ENCODE results near the gene NOTCH2.

NOTCH2 gene

GRCh38 chr1:119971710-119972570 lies 97.5 kb downstream of the NOTCH2 start:
- no peak for DNase-seq

GRCh38 chr1:119968601-119969000 lies 100.9 kb downstream of the NOTCH2 start:
- DNase-seq: no peak

GRCh38 chr1:119968068-119968492 lies 101.4 kb downstream of the NOTCH2 start:
- DNase-seq: no peak

- no peak for DNase-seq
These were observed 102.8 kb downstream of the NOTCH2 start for GRCh38 chr1:119966681-119967080.

- no peak for DNase-seq
These were observed 103.4 kb downstream of the NOTCH2 start for GRCh38 chr1:119966020-119966419.

DNA sequence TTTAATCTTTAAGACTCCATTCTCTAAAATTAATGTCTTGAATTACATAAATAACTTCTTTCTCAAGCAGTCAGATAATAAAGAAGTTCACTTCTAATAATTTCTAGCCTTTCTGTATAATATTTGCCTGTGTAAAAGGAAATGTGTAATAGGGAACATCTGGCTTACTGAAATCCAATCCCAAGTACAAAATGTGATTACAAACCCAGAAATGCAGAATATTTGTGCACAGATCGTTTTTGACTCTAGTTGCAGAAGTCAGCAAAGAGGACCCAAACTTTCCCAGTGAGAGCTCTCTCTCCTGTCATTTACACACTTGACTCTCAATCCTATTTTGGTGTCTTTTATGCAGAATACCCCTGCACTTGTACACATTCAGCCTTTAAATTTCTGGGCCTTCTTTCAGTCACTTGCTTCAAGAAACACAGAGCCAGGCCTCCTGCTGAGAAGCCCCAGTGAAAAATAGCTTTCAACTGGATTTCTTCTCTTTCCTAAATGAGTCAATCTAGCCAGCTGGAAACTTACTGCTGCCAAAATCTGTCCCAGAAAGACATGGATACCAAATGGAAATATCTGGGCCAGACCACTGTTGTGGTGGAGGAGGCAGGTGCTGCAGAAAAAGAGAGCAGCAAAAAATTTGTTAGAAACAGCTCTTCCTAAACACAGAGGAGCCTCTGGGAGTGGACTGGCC lies 104.6 kb downstream of the NOTCH2 start:
- no peak for DNase-seq

DNA sequence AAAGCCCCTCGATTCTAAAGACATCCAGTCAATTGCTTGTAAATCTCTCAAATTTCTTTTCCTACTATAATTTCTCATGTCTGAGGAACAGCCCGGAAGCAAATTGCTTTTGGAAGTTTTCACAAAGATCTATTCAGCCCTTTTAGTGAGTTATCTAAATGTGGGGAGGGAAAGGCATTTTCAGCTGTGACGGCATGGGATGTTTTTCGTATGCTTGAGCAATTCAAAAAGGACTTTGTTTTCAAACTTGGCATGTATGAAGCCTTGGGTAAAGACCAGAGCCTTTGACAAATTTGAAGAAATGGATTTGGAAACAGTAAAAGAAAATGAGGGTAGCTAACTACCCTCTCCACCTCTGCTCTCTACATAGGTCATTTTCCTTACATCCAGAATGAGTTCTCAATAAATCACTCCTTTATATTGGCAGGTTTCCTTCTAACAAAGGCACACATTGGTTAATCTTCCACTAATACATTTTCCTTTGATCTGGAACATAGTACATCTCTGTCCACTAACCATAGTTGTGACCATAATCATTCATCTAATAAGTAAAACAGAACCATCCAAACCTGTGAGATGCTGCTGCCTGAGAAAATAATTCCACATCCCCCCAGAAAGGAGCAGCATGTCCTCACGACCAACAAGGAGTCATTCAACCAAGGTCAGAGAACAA lies 107.0 kb downstream of the NOTCH2 start:
- DNase-seq: no peak

- DNase-seq: no peak
These were observed 109.0 kb downstream of the NOTCH2 start for GRCh38 chr1:119960501-119960900.

GRCh38 chr1:119959268-119960220 lies 109.9 kb downstream of the NOTCH2 start:
- no peak for DNase-seq

DNA sequence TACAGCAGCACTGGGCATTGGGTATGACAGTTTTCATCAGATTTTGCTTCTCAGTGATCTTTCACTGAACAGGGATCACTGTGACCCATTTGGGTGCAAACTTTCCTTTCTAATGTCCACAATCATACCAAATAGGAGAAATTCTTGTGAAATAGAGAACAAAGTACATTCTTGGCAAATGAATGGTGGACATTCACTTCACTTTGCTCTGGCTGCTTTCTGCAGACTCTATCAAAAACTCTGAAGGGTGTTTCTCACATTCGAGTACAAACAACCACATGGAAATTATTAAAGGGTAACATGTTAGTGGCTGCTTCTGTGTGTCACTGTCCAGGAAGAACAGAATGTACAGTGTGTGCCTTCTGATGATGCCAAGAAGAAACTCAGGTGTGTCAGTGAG lies 111.2 kb downstream of the NOTCH2 start:
- DNase-seq: no peak

DNA sequence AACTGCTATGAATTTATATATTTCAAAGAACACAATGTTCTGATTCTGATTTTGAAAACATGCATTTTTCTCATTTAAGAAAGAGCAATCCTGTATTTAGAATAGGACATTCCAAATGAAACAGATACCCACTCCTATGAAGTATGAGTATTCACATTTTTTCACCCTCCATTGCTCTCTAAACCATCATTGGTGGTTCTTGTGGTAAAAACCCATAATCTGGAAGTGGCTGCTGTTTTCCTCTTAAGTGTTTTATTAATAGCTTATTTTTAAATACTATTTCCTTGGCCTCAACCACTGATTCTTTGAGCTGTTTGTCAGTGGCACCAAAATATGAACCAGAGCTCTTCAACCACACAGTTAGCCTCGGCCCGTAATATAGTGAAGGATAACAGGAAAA lies 113.2 kb downstream of the NOTCH2 start:
- DNase-seq: no peak

DNA sequence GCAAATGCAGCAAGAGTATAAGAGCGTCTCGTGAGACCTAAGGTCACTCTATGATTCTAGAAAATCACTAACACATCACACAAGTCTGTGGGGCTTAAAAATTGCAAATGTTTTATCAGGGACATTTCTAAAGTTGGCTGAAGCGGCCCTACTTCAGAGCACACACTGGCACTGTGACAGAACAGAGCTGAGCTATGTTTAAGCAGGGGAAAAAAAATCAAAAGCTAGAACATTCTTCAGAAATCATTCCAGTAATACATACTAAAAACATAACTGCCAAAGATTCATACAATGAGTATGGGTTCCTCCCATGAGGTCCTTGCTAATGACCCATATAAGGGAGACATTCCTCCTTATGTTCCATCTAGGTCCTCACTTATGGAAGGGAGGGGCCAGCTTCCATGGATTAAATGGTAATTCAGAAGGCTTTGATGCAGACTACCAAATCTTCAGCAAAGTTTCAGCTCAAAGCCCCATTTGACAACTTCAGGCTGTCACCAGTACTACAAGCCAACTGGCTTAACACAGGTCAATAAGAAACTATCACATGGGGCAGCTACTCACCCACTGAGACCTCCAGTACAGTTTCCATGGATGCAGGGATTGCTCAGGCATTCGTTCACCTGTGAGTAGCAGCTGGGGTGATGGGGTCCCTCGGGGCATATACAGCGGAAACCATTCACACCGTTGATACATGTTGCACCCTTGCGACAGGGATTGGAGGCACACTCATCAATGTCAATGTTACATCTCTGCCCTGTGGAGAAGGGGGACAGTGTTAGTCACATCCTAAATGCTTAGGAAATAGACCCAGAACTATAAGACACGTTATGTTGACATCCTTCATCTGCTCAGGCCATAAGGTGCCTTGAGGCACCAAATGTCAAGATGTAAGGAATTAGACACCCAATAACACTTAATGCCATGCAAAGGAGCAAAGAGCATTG lies 114.7 kb downstream of the NOTCH2 start:
- no peak for DNase-seq

DNA sequence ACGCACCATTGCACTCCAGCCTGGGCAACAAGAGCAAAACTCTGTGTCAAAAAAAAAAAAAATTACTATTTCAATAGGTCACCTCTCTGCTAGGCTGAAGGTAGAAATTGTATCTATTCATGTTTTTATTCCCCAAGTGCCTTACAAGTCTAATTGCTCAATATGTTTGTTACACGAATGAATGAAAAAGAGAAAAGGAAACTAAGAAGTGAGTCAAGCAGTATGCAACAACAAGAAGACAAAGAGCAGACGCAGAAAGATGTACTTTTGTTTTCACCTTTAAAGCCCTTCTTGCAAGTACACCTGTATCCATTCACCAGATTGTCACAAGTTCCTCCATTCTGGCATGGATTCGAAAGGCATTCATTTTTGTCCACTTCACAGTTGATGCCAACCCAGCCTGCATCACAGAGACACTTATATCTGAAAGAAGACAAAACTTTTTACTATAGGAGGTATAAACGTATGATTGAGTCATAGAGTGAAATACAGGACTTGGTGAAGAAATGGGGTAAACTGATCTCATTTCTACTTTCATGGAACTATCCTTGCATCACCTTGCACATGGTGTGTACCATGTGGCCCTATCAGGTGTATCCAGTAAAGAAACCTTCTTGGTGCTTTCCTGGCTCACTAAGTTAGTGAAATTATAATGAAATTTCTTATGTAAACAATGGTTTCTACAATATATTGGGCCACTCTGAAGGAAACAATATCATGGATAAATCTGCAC lies 116.0 kb downstream of the NOTCH2 start:
- DNase-seq: no peak

- DNase-seq: no peak
These were observed 117.0 kb downstream of the NOTCH2 start for GRCh38 chr1:119952496-119952895.

DNA sequence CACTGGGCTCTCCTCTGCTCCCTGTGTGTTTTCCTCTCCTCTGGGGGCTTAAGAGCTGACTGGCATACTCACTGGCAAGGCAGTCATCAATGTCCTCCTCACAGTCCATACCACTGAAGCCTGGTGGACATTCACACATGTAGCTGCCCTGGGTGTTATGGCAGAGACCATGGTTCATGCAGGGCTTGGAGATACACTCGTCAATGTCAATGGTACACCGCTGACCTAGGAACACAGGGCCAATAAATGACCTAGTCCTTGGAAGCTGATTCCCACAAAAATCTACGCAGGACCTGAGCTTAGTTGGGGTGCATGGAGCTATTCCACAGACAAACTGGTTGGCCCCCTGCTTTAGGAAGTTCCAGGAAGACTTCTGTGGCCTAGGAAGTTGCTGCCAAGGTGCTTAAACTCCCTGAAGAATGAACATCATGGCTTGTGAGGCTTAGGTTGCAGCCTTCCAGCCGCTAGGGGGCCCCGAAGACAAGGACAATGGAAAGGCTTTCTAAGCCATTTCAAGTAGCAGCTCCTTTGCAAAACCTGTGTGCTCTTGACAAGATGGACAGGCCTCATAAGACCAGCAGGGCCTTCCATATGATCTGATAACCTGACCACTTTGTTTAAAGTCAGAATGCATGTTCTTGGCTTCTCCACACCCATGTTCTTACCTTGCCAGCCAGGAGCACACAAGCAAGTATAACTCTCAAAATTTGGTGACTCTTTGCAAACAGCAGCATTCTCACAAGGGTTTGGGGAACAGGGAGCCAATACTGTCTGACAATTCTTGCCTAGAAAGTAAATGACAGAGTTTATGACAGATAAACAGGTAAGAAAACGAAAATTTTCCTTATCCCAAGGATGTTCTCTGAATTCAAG lies 120.9 kb downstream of the NOTCH2 start:
- peak; percentile 69 for DNase-seq

DNA sequence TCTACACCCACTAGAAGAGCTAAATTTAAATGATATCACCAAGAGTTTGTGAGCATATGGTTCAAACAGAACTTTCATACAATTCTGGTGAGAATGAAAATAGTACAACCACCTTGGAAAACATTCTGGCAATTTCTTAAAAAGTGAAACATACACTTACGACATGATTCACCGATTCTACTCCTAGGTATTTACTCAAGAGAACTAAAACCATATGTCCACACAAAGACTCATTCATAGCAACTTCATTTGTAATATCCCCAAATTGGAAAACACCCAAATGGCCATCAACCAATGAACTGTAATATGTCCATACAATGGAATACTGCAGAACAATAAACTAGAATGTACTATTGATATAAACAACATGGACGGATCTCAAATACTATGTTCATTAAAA lies 122.0 kb downstream of the NOTCH2 start:
- no peak for DNase-seq

GRCh38 chr1:119946724-119947123 lies 122.7 kb downstream of the NOTCH2 start:
- no peak for DNase-seq

DNA sequence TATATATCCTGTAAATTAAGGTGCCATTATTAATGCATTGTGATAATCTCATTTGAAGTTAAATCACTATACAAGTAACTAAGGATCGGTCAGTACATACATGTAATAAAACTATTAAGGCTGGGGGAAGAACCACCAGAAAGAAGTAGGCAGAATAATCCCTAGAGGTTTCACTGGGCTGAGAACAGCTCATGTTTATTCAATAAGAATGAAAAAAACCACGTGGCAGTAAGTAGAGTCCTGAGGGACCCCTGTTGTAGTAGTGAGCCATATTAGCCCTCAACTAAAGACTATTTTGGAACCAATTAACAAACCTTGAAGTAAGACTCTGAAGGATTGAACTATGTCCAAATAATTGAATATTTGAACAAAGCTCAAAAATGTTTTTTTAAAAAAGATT lies 126.2 kb downstream of the NOTCH2 start:
- DNase-seq: no peak

DNA sequence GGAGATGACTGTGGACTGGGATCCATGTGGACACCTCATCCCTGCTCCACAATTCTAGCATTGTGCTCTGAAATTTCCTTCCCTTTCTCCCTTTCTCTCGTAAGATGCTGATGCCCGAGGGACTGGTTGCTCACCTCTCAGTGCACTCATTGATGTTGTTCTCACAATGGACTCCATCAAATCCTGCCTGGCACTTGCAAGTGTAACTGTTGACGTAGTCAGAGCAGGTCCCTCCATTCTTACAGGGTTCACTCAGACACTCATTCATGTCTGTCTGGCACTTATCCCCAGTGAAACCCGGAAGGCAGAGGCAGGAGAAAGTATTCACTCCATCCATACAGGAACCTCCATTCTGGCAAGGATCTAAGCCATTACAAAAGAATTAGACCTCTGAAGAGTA lies 128.1 kb downstream of the NOTCH2 start:
- DNase-seq: no peak

DNA sequence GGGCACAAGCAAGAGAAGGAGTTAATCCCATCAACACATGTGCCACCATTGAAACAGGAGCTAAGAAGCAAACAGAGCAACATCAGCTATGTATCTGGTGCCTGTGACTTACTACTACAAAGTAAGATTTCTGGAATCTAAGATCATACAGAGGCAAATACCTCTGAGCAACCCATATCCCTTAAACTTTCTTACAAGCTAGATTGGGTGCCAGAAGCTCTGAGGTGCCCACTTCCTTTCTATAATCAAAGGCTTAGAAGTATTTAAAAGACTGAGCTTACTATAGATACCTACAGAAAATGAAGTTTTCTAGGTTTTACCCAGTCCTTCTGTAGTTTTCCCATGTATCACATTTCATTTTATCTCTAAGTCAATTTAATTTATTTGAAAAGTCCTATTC lies 128.8 kb downstream of the NOTCH2 start:
- DNase-seq: no peak
